ENCODE data around the gene ADARB1. TPM values are rescaled to one million over a fixed set of nuclear protein-coding genes. Genes with fewer than 3 reads are reported as not detected.

Gene ADARB1
- total and polyA plus RNA-seq, 2 of the 8 experiments (the other 6 are each of a cell fraction or from before 2014, with no cell fraction given) = 4.7 to 14.9 TPM

DNA sequence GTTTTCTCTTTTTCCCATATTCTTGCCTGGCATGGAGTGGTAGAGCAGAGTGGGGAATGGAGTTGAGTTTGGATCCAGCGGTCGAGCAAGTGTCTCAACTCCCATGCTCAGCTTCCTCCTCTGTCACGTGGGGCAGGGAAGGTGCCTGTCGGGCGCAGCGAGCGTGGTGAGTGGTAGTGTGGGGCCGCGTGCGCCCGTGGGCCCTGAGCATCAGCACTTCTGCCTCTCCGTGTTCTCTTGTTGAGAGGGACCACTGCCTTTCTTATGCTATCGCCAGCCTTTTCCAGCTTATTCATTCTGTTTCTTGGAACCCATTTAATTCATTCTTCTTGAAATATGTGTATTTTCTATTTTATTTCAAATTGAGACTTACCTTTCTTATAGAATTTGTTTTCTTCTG, 65.1 kb downstream of the ADARB1 start:
- no peak overlapping the region for H2BK120ac ChIP-seq (replicated peaks; ENCODE audit: low read depth, low read length)
- no peaks in the 10 kb centered on the region for H3K23me2 ChIP-seq (ENCODE audit: low read depth, low read length)
- no peaks in the 10 kb centered on the region for H3K36me3 ChIP-seq (ENCODE audit: control insufficient read depth in 2 of 4, insufficient read depth in 4 of 4, low read length in 3 of 4)
- H2AK5ac ChIP-seq (ENCODE audit: low read depth, low read length) = no peak overlapping the region
- no peak overlapping the region for H2BK20ac ChIP-seq (ENCODE audit: low read length)
- no peak overlapping the region for H2BK12ac ChIP-seq (ENCODE audit: low read depth, low read length)
- no peak for DNase-seq (ENCODE audit: low read depth in 1 of 2, low spot score in 2 of 2)
- H4K20me1 ChIP-seq (replicated peaks in 1 of 2; ENCODE audit: control insufficient read depth in 1 of 2, insufficient read depth in 2 of 2, low read length in 2 of 2) = peaks cover 2 to 4% of the 10 kb centered on the region in 2 experiments
- H3K9ac ChIP-seq (replicated peaks in 1 of 4; ENCODE audit: extremely low read depth in 1 of 4, low read depth in 3 of 4, low read length in 3 of 4) = no peak overlapping the region
- no peak overlapping the region for H3K4ac ChIP-seq (replicated peaks; ENCODE audit: insufficient read length, low read depth, low read length)
- WGBS, 2 experiments (ENCODE audit: extremely low coverage in 1 of 2, insufficient coverage in 1 of 2, insufficient read length in 1 of 2, insufficient replicate concordance in 2 of 2, low coverage in 1 of 2, low lambda C conversion rate in 2 of 2, missing lambda C conversion rate in 1 of 2) = 94% methylated on average over 13 of the region's 13 CpGs; no CpG with 5 or more reads in 1 of the 2 experiments
- no peak overlapping the region for H4K5ac ChIP-seq (ENCODE audit: insufficient read length, low read depth, low read length)
- ChIA-PET CTCF (ENCODE audit: partially characterized antibody) (interaction anchor here (0.9 to 8.5 kb wide), 29 partner anchors 8 to 301 kb away, joined by 3 to 144 read pairs (median 16); partner anchors contain the start of gene POFUT2), POLR2A (ENCODE audit: partially characterized antibody) (interaction anchor here (0.7 kb wide), 1 partner anchor 257 kb away, joined by 3 read pairs; no protein-coding TSS in a partner anchor)
- no peak overlapping the region for H3K4me3 ChIP-seq (ENCODE audit: extremely low read depth in 1 of 4, insufficient read depth in 2 of 4, low read depth in 3 of 4, low read length in 4 of 4)
- no peak overlapping the region for H2BK5ac ChIP-seq (ENCODE audit: low read depth, low read length)
- H3K18ac ChIP-seq (ENCODE audit: extremely low read depth, low read length) = no peak overlapping the region
- peak overlapping the region; percentile 25; the same call in 1 of the 2 replicates for H2BK15ac ChIP-seq (ENCODE audit: low read length)
- H3K56ac ChIP-seq (replicated peaks; ENCODE audit: insufficient read length, low read depth, low read length) = peak overlapping the region; percentile 22
- no peak overlapping the region for H3K14ac ChIP-seq (ENCODE audit: insufficient read length)
- H3K4me1 ChIP-seq (replicated peaks in 1 of 4; ENCODE audit: control insufficient read depth in 3 of 4, insufficient read depth in 4 of 4, low read length in 3 of 4) = no peaks in the 10 kb centered on the region
- no peak overlapping the region for H3K4me2 ChIP-seq (ENCODE audit: insufficient read depth in 1 of 2, low read depth in 2 of 2, low read length in 2 of 2)
- H3K79me1 ChIP-seq (ENCODE audit: low read depth, low read length) = no peaks in the 10 kb centered on the region
- H3K23ac ChIP-seq (ENCODE audit: insufficient read length) = no peak overlapping the region
- no peak overlapping the region for H2AFZ ChIP-seq (ENCODE audit: low read length)
- no peak overlapping the region for H4K8ac ChIP-seq (ENCODE audit: extremely low read depth, insufficient read depth, low read length)
- peak overlapping the region; percentile 28 for H4K91ac ChIP-seq (replicated peaks; ENCODE audit: insufficient read length, low read length)
- H3K79me2 ChIP-seq (ENCODE audit: control insufficient read depth in 1 of 2, insufficient read depth in 2 of 2, low read length in 2 of 2) = no peaks in the 10 kb centered on the region
- no peaks in the 10 kb centered on the region for H3K9me3 ChIP-seq (ENCODE audit: insufficient read depth in 2 of 2, low read depth in 1 of 2, low read length in 1 of 2)
- no peak overlapping the region for H3K27ac ChIP-seq (ENCODE audit: low read depth, low read length)
- FAIRE-seq = no peak
- H3K27me3 ChIP-seq (replicated peaks in 1 of 4; ENCODE audit: control insufficient read depth in 3 of 4, extremely low read depth in 1 of 4, insufficient read depth in 3 of 4, low read length in 3 of 4) = no peaks in the 10 kb centered on the region
- TF ChIP-seq JUN (IDR thresholded peaks at IDR 0.05; ENCODE audit: low read depth, low read length) = no peak
- TF ChIP-seq CTBP2 (IDR thresholded peaks at IDR 0.05; ENCODE audit: borderline replicate concordance, insufficient read depth, insufficient read length, low read length) = no peak
- no peak for TF ChIP-seq ASH2L (IDR thresholded peaks at IDR 0.05; ENCODE audit: low read length)
- TF ChIP-seq, protein P1, sequence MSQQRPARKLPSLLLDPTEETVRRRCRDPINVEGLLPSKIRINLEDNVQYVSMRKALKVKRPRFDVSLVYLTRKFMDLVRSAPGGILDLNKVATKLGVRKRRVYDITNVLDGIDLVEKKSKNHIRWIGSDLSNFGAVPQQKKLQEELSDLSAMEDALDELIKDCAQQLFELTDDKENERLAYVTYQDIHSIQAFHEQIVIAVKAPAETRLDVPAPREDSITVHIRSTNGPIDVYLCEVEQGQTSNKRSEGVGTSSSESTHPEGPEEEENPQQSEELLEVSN (IDR thresholded peaks at IDR 0.05) = no peak
- TF ChIP-seq HDAC2 (IDR thresholded peaks at IDR 0.05; ENCODE audit: borderline replicate concordance in 1 of 2, low read depth in 2 of 2, low read length in 2 of 2) = no peak
- TF ChIP-seq POLR2A (IDR thresholded peaks at IDR 0.05; ENCODE audit: control extremely low read depth in 1 of 2, low read depth in 2 of 2, low read length in 2 of 2) = no peak
- TF ChIP-seq KDM5A (IDR thresholded peaks at IDR 0.05; ENCODE audit: low read length) = no peak
- TF ChIP-seq SP4 (IDR thresholded peaks at IDR 0.05; ENCODE audit: low read length) = no peak
- no peak for TF ChIP-seq SIN3A (conservative IDR thresholded peaks at IDR 0.05 in 1 of 2, IDR thresholded peaks at IDR 0.05 in 1 of 2; ENCODE audit: low read depth in 1 of 2, low read length in 2 of 2)
- TF ChIP-seq SRF (IDR thresholded peaks at IDR 0.05; ENCODE audit: low read depth, low read length) = no peak
- no peak for TF ChIP-seq TCF12 (IDR thresholded peaks at IDR 0.05; ENCODE audit: low read depth, low read length)
- no peak for TF ChIP-seq RBBP5 (IDR thresholded peaks at IDR 0.05; ENCODE audit: borderline replicate concordance, low read depth, low read length)
- no peak for TF ChIP-seq ZNF274 (IDR thresholded peaks at IDR 0.05; ENCODE audit: borderline replicate concordance, extremely low read depth, low read length)
- no peak for TF ChIP-seq YY1 (IDR thresholded peaks at IDR 0.05; ENCODE audit: low read depth, low read length)

Data from H1 (cell line).